ENCODE results near the gene C16orf89. TPM values are rescaled to one million over a fixed set of nuclear protein-coding genes. Genes with fewer than 3 reads are reported as not detected.

Gene C16orf89
- total RNA-seq, 1 donor from 2014 or later, result 201 TPM

DNA sequence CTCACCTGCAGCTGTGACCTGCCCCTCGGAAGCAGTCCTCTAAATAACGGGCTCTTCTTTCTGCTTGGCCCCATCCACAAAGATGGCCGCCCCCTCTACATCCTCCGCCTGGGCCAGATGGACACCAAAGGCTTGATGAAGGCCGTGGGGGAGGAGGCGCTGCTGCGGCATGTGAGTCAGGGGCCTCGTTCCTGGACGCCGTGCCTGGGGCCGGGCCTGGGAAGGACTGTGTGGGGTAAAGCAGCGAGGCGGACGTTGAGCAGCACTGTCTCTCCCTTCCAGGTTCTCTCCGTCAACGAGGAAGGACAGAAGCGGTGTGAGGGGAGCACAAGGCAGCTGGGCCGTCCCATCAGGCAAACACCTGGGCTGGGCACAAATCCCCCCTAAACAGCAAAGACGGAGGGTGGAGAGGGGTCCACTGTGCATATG is 65.2 kb downstream of the C16orf89 start:
- H3K4me3 ChIP-seq, result no peak overlapping the region
- TF ChIP-seq CTCF (IDR thresholded peaks at IDR 0.05), result no peak
- no peaks in the 10 kb centered on the region for H3K27me3 ChIP-seq
- DNase-seq (no peak), ATAC-seq (no peak)
- intact Hi-C loops (cut with DNase I), result no loop called here
- H3K9me3 ChIP-seq, result no peaks in the 10 kb centered on the region
- H3K27ac ChIP-seq, result no peak overlapping the region
- no peaks in the 10 kb centered on the region for H3K36me3 ChIP-seq
- no peaks in the 10 kb centered on the region for H3K4me1 ChIP-seq

GRCh38 chr16:4994719-4995434 is 70.9 kb downstream of the C16orf89 start:
- no peak for DNase-seq
- H3K4me1 ChIP-seq, result no peaks in the 10 kb centered on the region
- intact Hi-C loops (cut with DNase I), result no loop called here
- H3K4me3 ChIP-seq, result no peak overlapping the region
- peaks cover 20% of the 10 kb centered on the region for H3K27me3 ChIP-seq
- no peaks in the 10 kb centered on the region for H3K9me3 ChIP-seq
- TF ChIP-seq CTCF (IDR thresholded peaks at IDR 0.05), result no peak
- ATAC-seq, result no peak
- H3K36me3 ChIP-seq, result no peaks in the 10 kb centered on the region
- no peak overlapping the region for H3K27ac ChIP-seq

Other genes starting within 250 kb of the C16orf89 start
- gene GLYR1, start 218.7 kb downstream of the C16orf89 start, total RNA-seq, result 85.7 TPM
- 36.6 TPM for gene UBN1, start 218.5 kb downstream of the C16orf89 start, total RNA-seq
- 78.1 TPM for gene PPL, start 128.8 kb downstream of the C16orf89 start, total RNA-seq
- gene SEC14L5, start 107.6 kb downstream of the C16orf89 start, total RNA-seq, result 0.52 TPM
- 16.7 TPM for gene NAGPA, start 32.0 kb downstream of the C16orf89 start, total RNA-seq
- gene ALG1, start 5.9 kb upstream of the C16orf89 start, total RNA-seq, result 26.4 TPM
- gene EEF2KMT, start 31.8 kb upstream of the C16orf89 start, total RNA-seq, result 9.6 TPM

Measured in upper lobe of right lung (tissue), 1 donor.